HG03432 (cell line): Measurements from ENCODE around the gene FST.
A peak's percentile ranks its signal among the peaks of the same experiment; 100 is the strongest.

Experiments
- ATAC-seq: cut with Tn5 transposase; IDR thresholded peaks from one replicate; pipeline ENCODE4 v1.9.1; 2021; ENCODE audit warnings: mild to moderate bottlenecking, moderate library complexity; ENCODE audit not compliant: unreplicated experiment

The FST gene, protein sequence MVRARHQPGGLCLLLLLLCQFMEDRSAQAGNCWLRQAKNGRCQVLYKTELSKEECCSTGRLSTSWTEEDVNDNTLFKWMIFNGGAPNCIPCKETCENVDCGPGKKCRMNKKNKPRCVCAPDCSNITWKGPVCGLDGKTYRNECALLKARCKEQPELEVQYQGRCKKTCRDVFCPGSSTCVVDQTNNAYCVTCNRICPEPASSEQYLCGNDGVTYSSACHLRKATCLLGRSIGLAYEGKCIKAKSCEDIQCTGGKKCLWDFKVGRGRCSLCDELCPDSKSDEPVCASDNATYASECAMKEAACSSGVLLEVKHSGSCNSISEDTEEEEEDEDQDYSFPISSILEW

DNA sequence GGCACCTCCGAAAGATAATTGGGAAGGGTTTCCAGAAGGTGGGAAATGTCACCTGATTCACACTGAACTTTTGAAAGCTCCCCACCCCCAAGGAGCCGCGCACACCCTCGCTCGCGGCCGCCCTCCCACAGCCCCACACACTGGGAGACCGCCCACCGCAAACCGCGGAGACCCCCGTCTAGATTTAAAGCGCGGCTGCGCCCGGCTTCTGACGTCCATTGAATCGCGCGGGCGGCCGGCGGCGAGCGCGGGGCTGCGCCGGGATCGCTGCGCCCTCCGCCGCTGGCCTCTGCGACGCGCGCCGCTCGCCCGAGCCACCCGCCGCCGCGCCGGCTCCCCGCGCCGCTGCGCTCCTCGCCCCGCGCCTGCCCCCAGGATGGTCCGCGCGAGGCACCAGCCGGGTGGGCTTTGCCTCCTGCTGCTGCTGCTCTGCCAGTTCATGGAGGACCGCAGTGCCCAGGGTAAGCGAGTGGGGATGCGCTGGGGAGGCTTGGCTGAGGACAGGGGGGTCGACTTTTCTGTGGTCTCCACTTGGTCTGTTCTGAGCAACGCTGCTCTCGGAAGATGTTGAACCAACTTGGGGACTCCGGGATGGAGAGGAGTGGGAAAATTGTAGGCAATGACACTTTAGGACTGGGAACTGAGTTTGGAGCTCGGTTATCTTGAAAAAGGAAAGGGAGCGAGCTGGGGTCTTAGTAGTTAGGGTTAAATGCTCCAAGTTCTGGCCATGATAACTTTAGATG is at the start of gene FST:
TSS of gene FST (plus strand) at position 214 of the 743 bp plus-strand sequence. CDS start at position 377, 163 bp downstream.
- ATAC-seq, result no peak

DNA sequence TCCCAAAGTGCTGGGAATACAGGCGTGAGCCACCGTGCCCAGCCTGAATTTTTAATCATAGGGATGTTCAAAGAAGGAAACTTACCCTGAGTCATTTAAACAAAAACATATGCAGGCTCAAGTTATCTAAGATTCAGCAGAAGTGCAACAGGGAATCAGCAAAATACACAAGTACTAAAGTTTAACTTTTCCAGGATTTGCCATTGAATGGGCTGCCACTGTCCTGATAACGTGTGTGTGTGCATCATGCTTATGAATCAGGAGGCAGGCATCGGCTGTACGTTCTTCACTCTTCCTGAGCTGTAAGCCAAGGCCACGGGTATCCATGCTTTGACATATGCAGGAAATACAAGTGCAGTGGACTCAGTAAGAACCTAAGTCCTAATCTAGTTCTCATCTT is 48.8 kb upstream of the FST start:
- no peak for ATAC-seq

DNA sequence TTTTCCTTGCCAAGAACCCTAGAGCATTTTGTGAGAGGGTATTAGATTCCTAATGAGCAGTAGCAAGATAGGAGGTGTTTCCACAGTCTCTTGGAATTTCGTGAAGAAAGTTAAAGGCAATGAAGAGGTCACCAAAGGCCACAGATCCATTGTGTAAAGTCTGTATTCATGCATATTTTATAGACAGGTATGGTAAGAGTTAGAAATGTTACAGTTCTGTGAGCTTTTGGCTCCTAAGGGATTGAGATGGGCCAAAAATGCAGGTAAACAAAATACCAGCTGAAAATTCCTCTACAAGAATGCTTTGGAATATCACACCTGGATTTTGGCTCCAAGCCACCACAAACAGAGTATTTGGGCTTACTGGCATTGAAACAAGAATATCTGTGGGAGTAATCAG is 47.4 kb upstream of the FST start:
- ATAC-seq, result no peak

DNA sequence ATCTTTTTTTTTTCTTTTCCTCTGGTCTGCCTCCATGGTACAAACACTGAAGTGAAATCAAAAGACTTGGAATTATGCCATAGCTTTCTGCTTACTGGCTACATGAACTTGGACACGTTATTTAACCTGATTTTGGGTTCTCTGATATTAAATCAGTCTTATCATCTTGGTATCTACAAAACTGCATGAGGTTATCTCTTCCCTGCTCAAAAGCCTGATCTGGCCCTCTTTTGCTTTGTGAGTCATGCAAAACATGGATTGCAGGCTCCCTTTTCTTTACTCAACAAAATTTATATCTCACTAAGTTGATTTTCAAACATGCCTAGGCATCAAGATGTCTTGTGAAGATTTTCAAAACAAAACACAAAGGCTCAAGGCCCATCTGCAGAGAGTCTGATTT is 45.9 kb upstream of the FST start:
- ATAC-seq, result no peak

- no peak for ATAC-seq
Measured at GRCh38 chr5:53436480-53437191, 43.8 kb upstream of the FST start.

DNA sequence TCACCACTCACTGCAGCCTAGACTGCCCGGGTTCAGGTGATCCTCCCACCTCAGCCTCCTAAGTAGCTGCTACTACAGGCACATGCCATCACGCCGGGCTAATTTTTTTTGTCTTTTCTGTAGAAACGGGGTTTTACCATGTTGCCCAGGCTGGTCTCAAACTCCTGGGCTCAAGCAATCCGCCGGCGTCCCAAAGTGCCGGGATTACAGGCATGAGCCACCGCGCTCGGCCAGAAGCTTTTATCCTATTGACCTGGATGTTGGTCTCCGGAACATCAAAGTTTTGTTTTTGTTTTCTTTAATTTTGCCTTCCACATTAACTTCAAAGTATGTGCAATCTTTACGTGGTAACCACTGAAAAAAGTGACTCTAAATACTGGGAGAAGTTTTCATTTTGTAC is 42.4 kb upstream of the FST start:
- ATAC-seq, result no peak

GRCh38 chr5:53438486-53439472 is 41.6 kb upstream of the FST start:
- ATAC-seq, result no peak

- ATAC-seq, result no peak
Measured at GRCh38 chr5:53442961-53443360, 37.5 kb upstream of the FST start.

DNA sequence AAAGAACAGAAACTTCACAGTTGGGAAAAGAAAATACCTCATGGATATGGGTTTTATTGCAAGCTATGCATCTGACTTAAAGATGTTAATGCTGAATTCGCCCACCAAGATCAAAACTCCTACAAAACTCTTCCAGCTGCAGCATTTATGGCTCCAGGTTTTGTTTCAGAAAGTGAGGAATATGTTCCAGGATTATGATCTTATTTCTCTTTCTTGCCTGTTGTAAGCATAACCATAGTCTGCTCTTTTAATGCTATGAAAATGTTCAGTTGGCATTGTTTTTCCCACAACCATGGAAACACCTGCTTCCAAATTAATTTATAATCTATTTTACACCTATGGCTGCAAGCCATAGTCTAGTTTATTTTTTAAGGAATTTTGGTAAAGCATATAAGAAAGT is 34.9 kb upstream of the FST start:
- ATAC-seq, result no peak

- ATAC-seq, result no peak
Measured at GRCh38 chr5:53446908-53447307, 33.5 kb upstream of the FST start.

GRCh38 chr5:53448851-53449250 is 31.6 kb upstream of the FST start:
- no peak for ATAC-seq

- no peak for ATAC-seq
Measured at GRCh38 chr5:53453898-53454718, 26.3 kb upstream of the FST start.

DNA sequence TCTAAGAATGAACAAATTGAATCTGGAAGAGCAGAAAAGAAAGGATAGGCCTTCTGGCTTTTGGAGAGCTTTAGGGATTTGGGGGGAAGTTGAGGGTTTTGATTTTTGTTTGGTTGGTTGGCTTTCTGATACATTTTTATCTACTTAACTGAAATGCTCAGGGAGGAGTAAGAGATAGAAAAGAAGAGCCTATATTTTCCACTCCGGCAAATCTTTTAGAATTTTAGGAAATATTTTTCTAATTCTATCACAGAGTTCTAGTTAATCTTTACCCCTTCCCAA is 25.8 kb upstream of the FST start:
- ATAC-seq, result no peak

- ATAC-seq, result no peak
Measured at GRCh38 chr5:53456366-53456765, 24.1 kb upstream of the FST start.

DNA sequence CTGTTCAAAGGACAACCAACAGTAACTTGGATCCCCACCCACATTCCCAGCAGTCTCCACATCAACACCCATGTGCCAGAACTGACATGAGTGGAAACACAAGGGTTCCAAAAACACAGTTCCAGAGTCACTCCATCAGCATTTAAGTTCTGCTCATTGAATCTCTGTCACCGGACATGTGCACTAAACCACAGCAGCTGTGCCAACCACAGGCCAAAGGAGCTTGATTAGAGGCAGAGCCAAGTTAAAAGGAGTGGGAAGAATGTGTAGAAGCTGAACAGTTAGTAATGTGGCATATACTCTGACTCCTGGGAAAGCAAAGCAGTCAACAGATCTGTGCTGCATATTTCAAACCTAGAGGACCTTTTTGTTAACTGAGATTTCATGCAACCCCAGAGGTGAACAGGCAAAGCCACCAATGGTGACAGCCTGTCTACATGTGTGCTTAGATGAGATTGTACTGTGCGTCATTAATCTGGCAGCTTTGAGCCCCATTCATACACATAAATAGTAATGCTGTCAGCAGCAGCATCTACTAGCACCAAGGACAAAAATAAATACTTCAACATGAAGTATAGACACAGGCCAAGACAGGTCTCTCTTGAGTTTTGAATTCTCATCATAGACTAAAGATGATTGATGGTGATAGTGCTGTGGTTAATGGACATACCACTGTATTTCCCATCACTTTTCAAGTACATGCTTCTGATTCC is 16.4 kb upstream of the FST start:
- ATAC-seq, result no peak

GRCh38 chr5:53464722-53465121 is 15.7 kb upstream of the FST start:
- no peak for ATAC-seq

DNA sequence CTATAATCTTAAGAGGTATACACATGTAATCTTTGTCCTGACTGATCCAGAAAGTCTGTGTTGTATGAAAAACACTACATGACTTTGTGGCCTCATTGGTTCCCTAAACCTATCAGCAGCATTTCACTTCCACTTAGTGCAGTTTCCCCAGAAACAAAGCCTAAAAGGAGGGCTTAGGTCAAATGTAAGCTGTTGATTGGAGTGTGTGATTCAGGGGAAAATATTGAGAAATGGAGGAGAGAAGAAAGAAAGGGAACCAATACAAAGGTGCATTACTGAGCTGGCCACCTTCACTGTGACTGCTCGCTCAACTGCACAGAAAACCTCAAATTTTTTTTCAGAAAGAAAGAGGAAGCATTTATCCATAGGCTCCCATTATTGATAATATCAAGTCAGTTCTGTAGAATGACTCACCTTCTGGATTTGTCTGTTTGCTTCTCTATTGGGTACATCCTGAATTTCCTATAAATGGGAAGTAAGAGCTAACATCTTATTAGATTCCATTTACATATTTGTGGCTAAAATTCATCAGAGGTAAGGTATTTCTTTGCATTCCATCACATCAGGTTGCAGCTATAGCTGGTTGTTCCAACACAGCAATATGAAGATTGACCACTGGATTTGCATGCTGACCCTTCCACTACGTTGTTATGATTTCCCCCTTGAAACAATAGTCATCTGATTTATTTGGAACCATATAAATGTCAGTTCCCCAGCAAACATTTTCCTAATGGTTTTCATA is 10.3 kb upstream of the FST start:
- peak; percentile 45 for ATAC-seq

- ATAC-seq, result no peak
Measured at GRCh38 chr5:53472279-53472678, 8.2 kb upstream of the FST start.
